Astrocyte (in vitro differentiated cells and primary cell): Measurements from ENCODE around the gene TRPV6. TPM values are rescaled to one million over a fixed set of nuclear protein-coding genes. Genes with fewer than 3 reads are reported as not detected.
A peak's percentile ranks its signal among the peaks of the same experiment; 100 is the strongest.

Experiments used
- DNase-seq: peaks from one replicate; pipeline ENCODE4 v3.0.0-alpha.2; 2010; ENCODE audit warnings: low read depth
- FAIRE-seq: peaks from 2 replicates; lab custom pipeline; 2011; peaks lifted over from hg19 to GRCh38; lab: Jason Lieb, UNC
- H2AFZ ChIP-seq: 2 replicates; pipeline ENCODE4 v1.6.0; 2012; ENCODE audit warnings: low read depth, low read length, inconsistent platforms
- H3K27ac ChIP-seq: 2 replicates; pipeline ENCODE4 v1.5.1; 2011; ENCODE audit warnings: low read depth, low read length, inconsistent platforms
- H3K27me3 ChIP-seq: 2 replicates; pipeline ENCODE4 v1.6.0; 2011; ENCODE audit warnings: low read length, inconsistent platforms; ENCODE audit not compliant: insufficient read depth
- H3K36me3 ChIP-seq: 2 replicates; pipeline ENCODE4 v1.5.1; 2011; ENCODE audit warnings: low read length, inconsistent platforms; ENCODE audit not compliant: insufficient read depth
- H3K4me1 ChIP-seq: 2 replicates; pipeline ENCODE4 v1.5.1; 2011; ENCODE audit warnings: low read length, inconsistent platforms; ENCODE audit not compliant: insufficient read depth
- H3K4me2 ChIP-seq: 2 replicates; pipeline ENCODE4 v1.6.0; 2012; ENCODE audit warnings: low read length, inconsistent platforms
- H3K4me3 ChIP-seq: 2 replicates; pipeline ENCODE4 v1.5.1; 2011; ENCODE audit warnings: low read depth, mild to moderate bottlenecking, low read length, inconsistent platforms; ENCODE audit not compliant: insufficient read depth
- H3K79me2 ChIP-seq: 2 replicates; pipeline ENCODE4 v1.6.0; 2012; ENCODE audit warnings: mild to moderate bottlenecking, low read length, inconsistent platforms; ENCODE audit not compliant: insufficient read depth
- H3K9ac ChIP-seq: 2 replicates; pipeline ENCODE4 v1.6.0; 2012; ENCODE audit warnings: mild to moderate bottlenecking, low read length, inconsistent platforms
- H3K9me3 ChIP-seq: 2 replicates; pipeline ENCODE4 v1.5.1; 2012; ENCODE audit warnings: low read depth, mild to moderate bottlenecking, low read length, inconsistent platforms; ENCODE audit not compliant: insufficient read depth
- H4K20me1 ChIP-seq: 2 replicates; pipeline ENCODE4 v1.6.0; 2012; ENCODE audit warnings: low read length, inconsistent platforms; ENCODE audit not compliant: insufficient read depth
- H3K27ac Mint-ChIP-seq: one replicate; pipeline ENCODE4 v1.8.0; 2021; ENCODE audit warnings: mild to moderate bottlenecking, mixed read lengths; ENCODE audit not compliant: unreplicated experiment
- H3K27me3 Mint-ChIP-seq: one replicate; pipeline ENCODE4 v1.8.0; 2021; ENCODE audit warnings: low read depth, mixed read lengths; ENCODE audit not compliant: unreplicated experiment
- H3K36me3 Mint-ChIP-seq: one replicate; pipeline ENCODE4 v1.8.0; 2021; ENCODE audit warnings: low read depth, mixed read lengths; ENCODE audit not compliant: unreplicated experiment
- H3K4me1 Mint-ChIP-seq: one replicate; pipeline ENCODE4 v1.8.0; 2021; ENCODE audit warnings: low read depth, mixed read lengths; ENCODE audit not compliant: unreplicated experiment
- H3K4me3 Mint-ChIP-seq: one replicate; pipeline ENCODE4 v1.8.0; 2021; ENCODE audit warnings: mild to moderate bottlenecking, moderate library complexity, mixed read lengths; ENCODE audit not compliant: unreplicated experiment
- H3K9me3 Mint-ChIP-seq: one replicate; pipeline ENCODE4 v1.8.0; 2021; ENCODE audit warnings: mild to moderate bottlenecking, mixed read lengths; ENCODE audit not compliant: unreplicated experiment
- EZH2 ChIP-seq: IDR thresholded peaks from 2 replicates; pipeline ENCODE4 v1.6.1; 2012; ENCODE audit warnings: mild to moderate bottlenecking, low read length, inconsistent platforms; ENCODE audit not compliant: insufficient read depth
- total RNA-seq: library from RNA; stranded (reverse); gene quantifications from 2 replicates; pipeline ENCODE4 v1.2.1, GENCODE V29; 2021
- TF ChIP-seq, protein P1 (sequence below): IDR thresholded peaks from 2 replicates; pipeline ENCODE4 v1.5.1; 2011; ENCODE audit warnings: low read depth, mild to moderate bottlenecking, inconsistent platforms, low read length, moderate library complexity; ENCODE audit not compliant: insufficient read depth

TRPV6 gene
- total RNA-seq, 1 donor from 2014 or later = 0.14 TPM

DNA sequence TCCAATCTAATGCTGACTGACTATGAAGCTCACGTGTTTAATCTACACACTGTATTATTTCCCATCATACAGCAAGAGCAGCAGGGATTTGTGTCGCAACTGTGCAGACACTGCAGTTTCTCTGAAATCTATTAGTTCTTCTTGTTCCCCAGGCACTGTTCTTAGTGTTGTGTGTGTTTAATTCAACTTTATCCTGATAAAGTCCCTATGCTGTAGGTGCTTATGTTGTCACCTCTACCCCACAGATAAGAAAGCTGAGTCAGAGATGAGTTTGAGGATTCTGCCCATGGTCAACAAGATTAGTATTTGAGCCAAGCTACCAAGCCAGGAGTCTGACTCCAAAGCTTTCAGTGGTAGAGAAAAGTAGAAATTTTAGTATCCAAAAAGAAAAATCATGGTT, 53.1 kb downstream of the TRPV6 start:
- Histone ChIP-seq H3K9me3 (no peaks in the 10 kb centered on the region), H3K4me2 (no peak overlapping the region), H3K27me3 (no peaks in the 10 kb centered on the region), H3K36me3 (no peaks in the 10 kb centered on the region), H3K9ac (no peak overlapping the region), H3K4me1 (no peaks in the 10 kb centered on the region), H3K79me2 (no peaks in the 10 kb centered on the region), H3K4me3 (no peak overlapping the region), H3K27ac (no peak overlapping the region), H2AFZ (no peak overlapping the region), H4K20me1 (no peaks in the 10 kb centered on the region)
- no peak for DNase-seq
- Mint-ChIP-seq H3K4me3 (no peak overlapping the region), H3K27me3 (no peaks in the 10 kb centered on the region), H3K4me1 (peaks cover 13% of the 10 kb centered on the region), H3K36me3 (no peaks in the 10 kb centered on the region), H3K9me3 (no peaks in the 10 kb centered on the region), H3K27ac (no peak overlapping the region)
- TF ChIP-seq, protein P1, sequence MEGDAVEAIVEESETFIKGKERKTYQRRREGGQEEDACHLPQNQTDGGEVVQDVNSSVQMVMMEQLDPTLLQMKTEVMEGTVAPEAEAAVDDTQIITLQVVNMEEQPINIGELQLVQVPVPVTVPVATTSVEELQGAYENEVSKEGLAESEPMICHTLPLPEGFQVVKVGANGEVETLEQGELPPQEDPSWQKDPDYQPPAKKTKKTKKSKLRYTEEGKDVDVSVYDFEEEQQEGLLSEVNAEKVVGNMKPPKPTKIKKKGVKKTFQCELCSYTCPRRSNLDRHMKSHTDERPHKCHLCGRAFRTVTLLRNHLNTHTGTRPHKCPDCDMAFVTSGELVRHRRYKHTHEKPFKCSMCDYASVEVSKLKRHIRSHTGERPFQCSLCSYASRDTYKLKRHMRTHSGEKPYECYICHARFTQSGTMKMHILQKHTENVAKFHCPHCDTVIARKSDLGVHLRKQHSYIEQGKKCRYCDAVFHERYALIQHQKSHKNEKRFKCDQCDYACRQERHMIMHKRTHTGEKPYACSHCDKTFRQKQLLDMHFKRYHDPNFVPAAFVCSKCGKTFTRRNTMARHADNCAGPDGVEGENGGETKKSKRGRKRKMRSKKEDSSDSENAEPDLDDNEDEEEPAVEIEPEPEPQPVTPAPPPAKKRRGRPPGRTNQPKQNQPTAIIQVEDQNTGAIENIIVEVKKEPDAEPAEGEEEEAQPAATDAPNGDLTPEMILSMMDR = no peak
- TF ChIP-seq EZH2 = no peak
- FAIRE-seq = no peak

DNA sequence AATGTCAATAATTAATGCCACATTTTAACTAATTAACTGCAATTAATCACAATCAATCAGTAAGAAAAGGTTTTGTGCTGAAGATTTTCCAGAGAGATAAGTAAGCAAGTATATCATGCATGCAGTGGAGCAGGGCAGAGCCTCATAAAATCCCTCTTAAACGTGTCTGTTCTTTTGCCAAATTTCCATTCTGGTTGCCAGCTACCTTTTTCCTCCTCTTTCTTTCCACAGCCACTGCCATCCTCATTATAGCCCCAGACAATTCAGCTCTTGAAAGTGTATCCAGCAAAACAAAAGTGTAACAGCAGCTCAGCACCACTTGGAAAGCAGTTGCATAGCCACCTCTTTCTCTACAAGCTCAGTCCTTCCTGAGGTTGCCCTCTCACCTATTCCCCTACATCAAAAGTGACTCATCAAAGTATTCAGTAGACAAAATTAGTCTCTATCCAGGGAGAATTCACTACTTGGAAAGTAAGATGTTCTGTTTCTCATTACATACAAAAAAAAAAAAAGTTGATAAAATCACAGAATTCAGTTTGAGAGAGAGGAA, 57.5 kb downstream of the TRPV6 start:
- no peak overlapping the region for H3K4me3 ChIP-seq
- no peak overlapping the region for H2AFZ ChIP-seq
- H3K4me1 ChIP-seq = no peaks in the 10 kb centered on the region
- no peak overlapping the region for H3K27ac Mint-ChIP-seq
- H3K36me3 ChIP-seq = no peaks in the 10 kb centered on the region
- no peaks in the 10 kb centered on the region for H3K27me3 Mint-ChIP-seq
- H3K79me2 ChIP-seq = no peaks in the 10 kb centered on the region
- H3K9ac ChIP-seq = no peak overlapping the region
- no peaks in the 10 kb centered on the region for H3K9me3 ChIP-seq
- no peaks in the 10 kb centered on the region for H3K27me3 ChIP-seq
- DNase-seq (no peak), FAIRE-seq (no peak)
- no peak overlapping the region for H3K4me2 ChIP-seq
- no peaks in the 10 kb centered on the region for H3K36me3 Mint-ChIP-seq
- no peaks in the 10 kb centered on the region for H3K9me3 Mint-ChIP-seq
- H3K27ac ChIP-seq = no peak overlapping the region
- no peaks in the 10 kb centered on the region for H4K20me1 ChIP-seq
- peaks cover 9% of the 10 kb centered on the region for H3K4me1 Mint-ChIP-seq
- H3K4me3 Mint-ChIP-seq = no peak overlapping the region
- TF ChIP-seq, protein P1 = no peak
- TF ChIP-seq EZH2 = no peak

GRCh38 chr7:142822714-142823113, 62.8 kb downstream of the TRPV6 start:
- no peaks in the 10 kb centered on the region for H3K79me2 ChIP-seq
- no peaks in the 10 kb centered on the region for H3K27me3 ChIP-seq
- no peak overlapping the region for H3K27ac ChIP-seq
- Mint-ChIP-seq H3K36me3 (no peaks in the 10 kb centered on the region), H3K27me3 (no peaks in the 10 kb centered on the region), H3K9me3 (no peaks in the 10 kb centered on the region), H3K27ac (no peak overlapping the region), H3K4me3 (no peak overlapping the region), H3K4me1 (no peaks in the 10 kb centered on the region)
- no peak overlapping the region for H3K4me2 ChIP-seq
- no peaks in the 10 kb centered on the region for H3K4me1 ChIP-seq
- FAIRE-seq = peak; percentile 13
- H4K20me1 ChIP-seq = no peaks in the 10 kb centered on the region
- no peaks in the 10 kb centered on the region for H3K9me3 ChIP-seq
- no peak overlapping the region for H3K9ac ChIP-seq
- DNase-seq = no peak
- H2AFZ ChIP-seq = no peak overlapping the region
- no peak overlapping the region for H3K4me3 ChIP-seq
- no peak for TF ChIP-seq EZH2
- TF ChIP-seq, protein P1 = no peak
- H3K36me3 ChIP-seq = no peaks in the 10 kb centered on the region
